HG03280 (cell line): Measurements from ENCODE around the gene SS18L1.
"Not testable (repeated sequence)": the region's sequence is repeated elsewhere in the genome, so short reads cannot be mapped to it uniquely, and the experiment has no call there.

Experiments used
- ATAC-seq: cut with Tn5 transposase; IDR thresholded peaks from one replicate; pipeline ENCODE4 v1.9.1; 2021; ENCODE audit warnings: mild to moderate bottlenecking, moderate library complexity; ENCODE audit not compliant: unreplicated experiment

Gene SS18L1

GRCh38 chr20:62136283-62137091 is 7.1 kb upstream of the SS18L1 start:
- ATAC-seq, result no peak

- no peak for ATAC-seq
Measured at GRCh38 chr20:62137092-62137384, 6.5 kb upstream of the SS18L1 start.

- no peak for ATAC-seq
Measured at GRCh38 chr20:62137478-62138203, 5.9 kb upstream of the SS18L1 start.

- no peak for ATAC-seq
Measured at GRCh38 chr20:62138204-62138543, 5.4 kb upstream of the SS18L1 start.

- ATAC-seq, result no peak
Measured at GRCh38 chr20:62138912-62139311, 4.7 kb upstream of the SS18L1 start.

- no peak for ATAC-seq
Measured at GRCh38 chr20:62139636-62140035, 3.9 kb upstream of the SS18L1 start.

GRCh38 chr20:62141043-62141396 is 2.5 kb upstream of the SS18L1 start:
- no peak for ATAC-seq

- no peak for ATAC-seq
Measured at GRCh38 chr20:62141397-62142251, 1.9 kb upstream of the SS18L1 start.

GRCh38 chr20:62142252-62143080 is 1.1 kb upstream of the SS18L1 start:
- ATAC-seq, result peak; percentile 13

- peak; percentile 5 for ATAC-seq
Measured at GRCh38 chr20:62143957-62144825, 622 bp downstream of the SS18L1 start.

GRCh38 chr20:62145688-62146018 is 2.1 kb downstream of the SS18L1 start:
- ATAC-seq, result no peak

GRCh38 chr20:62146019-62146755 is 2.6 kb downstream of the SS18L1 start:
- ATAC-seq, result no peak

- no peak for ATAC-seq
Measured at GRCh38 chr20:62147125-62147524, 3.6 kb downstream of the SS18L1 start.

GRCh38 chr20:62147528-62147927 is 4.0 kb downstream of the SS18L1 start:
- no peak for ATAC-seq

- ATAC-seq, result not testable (repeated sequence)
Measured at GRCh38 chr20:62148383-62148782, 4.8 kb downstream of the SS18L1 start.

GRCh38 chr20:62148908-62149314 is 5.3 kb downstream of the SS18L1 start:
- ATAC-seq, result no peak

- ATAC-seq, result no peak
Measured at GRCh38 chr20:62149532-62150309, 6.2 kb downstream of the SS18L1 start.

GRCh38 chr20:62150310-62150575 is 6.7 kb downstream of the SS18L1 start:
- no peak for ATAC-seq

GRCh38 chr20:62151225-62151624 is 7.7 kb downstream of the SS18L1 start:
- no peak for ATAC-seq
